HepG2 (cell line): ENCODE measurements around the gene MCAM. TPM values are rescaled to one million over a fixed set of nuclear protein-coding genes. Genes with fewer than 3 reads are reported as not detected.

Experiments
- ATAC-seq: fragments of 200-7000 bp; cut with Tn5 transposase; 3 replicates; pipeline ENCODE4 v1.9.1; 2020; ENCODE audit warnings: mild to moderate bottlenecking, moderate library complexity
- BruUV-seq: library from RNA; stranded (reverse); fragments of 400-500 nt; replicated peaks from 2 replicates; lab custom pipeline; 2021; lab: Mats Ljungman, UMichigan
- CTCF ChIA-PET: fragments of 300-600 bp; formaldehyde crosslinking; extraction: SDS; loops from one replicate; lab custom pipeline; 2021; ENCODE audit warnings: low total read pairs, inconsistent platforms, low intra/inter-chr PET ratio; lab: Yijun Ruan, JAX
- POLR2A ChIA-PET: fragments of 350-600 bp; sonication (Branson Sonifier 250); formaldehyde crosslinking; loops from one replicate; lab custom pipeline; 2020; ENCODE audit warnings: antibody characterized with exemption, inconsistent platforms; lab: Yijun Ruan, JAX
- DNase-seq: peaks from one replicate; pipeline ENCODE4 v3.0.0-alpha.2; 2015; ENCODE audit warnings: low spot score
- FAIRE-seq: peaks from 3 replicates; lab custom pipeline; 2011; peaks lifted over from hg19 to GRCh38; lab: Jason Lieb, UNC
- H2AFZ ChIP-seq: one replicate; pipeline ENCODE4 v1.6.1; 2011; ENCODE audit warnings: low read length, inconsistent platforms
- H3K27ac ChIP-seq: fragments of 300-600 bp; 3 replicates; pipeline ENCODE4 v1.8.0; 2011; ENCODE audit warnings: mixed run types, mild to moderate bottlenecking, mixed read lengths, low read length, inconsistent platforms; ENCODE audit not compliant: insufficient read depth; ENCODE audit errors: extremely low read length
- H3K27me3 ChIP-seq, 2 experiments: fragments of 200-600 bp in 1 of 2; 2 replicates in 1 of 2; 3 replicates in 1 of 2; pipeline versions ENCODE4 v1.6.0 to v1.8.0; 2011; ENCODE audit warnings: low read length in 2 of 2, mild to moderate bottlenecking in 2 of 2, moderate library complexity in 2 of 2, inconsistent platforms in 1 of 2; ENCODE audit not compliant: insufficient read depth in 2 of 2, control insufficient read depth in 1 of 2
- H3K36me3 ChIP-seq, 2 experiments: fragments of 200-600 bp in 1 of 2; replicated peaks in 1 of 2; 2 replicates in 1 of 2; 3 replicates in 1 of 2; pipeline versions ENCODE4 v1.5.1 to v1.8.0; 2011; ENCODE audit warnings: low read length in 2 of 2, inconsistent platforms in 1 of 2; ENCODE audit not compliant: insufficient read depth in 2 of 2, control insufficient read depth in 1 of 2
- H3K4me1 ChIP-seq: 2 replicates; pipeline ENCODE4 v1.5.1; 2012; ENCODE audit warnings: low read length, inconsistent platforms; ENCODE audit not compliant: insufficient read depth
- H3K4me2 ChIP-seq: 2 replicates; pipeline ENCODE4 v1.6.0; 2011; ENCODE audit warnings: low read depth, low read length, inconsistent platforms
- H3K4me3 ChIP-seq, 3 experiments: fragments of 200-600 bp in 1 of 3; sonication (generic), shearing (Covaris generic) in 1 of 3; replicated peaks in 1 of 3; 2 replicates each; pipeline ENCODE4 v1.5.1; 2011 to 2016; ENCODE audit warnings: low read length in 3 of 3, inconsistent platforms in 2 of 3, low read depth in 2 of 3, mild to moderate bottlenecking in 2 of 3, control low read depth in 1 of 3, mixed read lengths in 1 of 3; ENCODE audit not compliant: insufficient read depth in 1 of 3
- H3K79me2 ChIP-seq: one replicate; pipeline ENCODE4 v1.6.1; 2011; ENCODE audit warnings: low read length, inconsistent platforms; ENCODE audit not compliant: insufficient read depth
- H3K9ac ChIP-seq: 2 replicates; pipeline ENCODE4 v1.6.0; 2011; ENCODE audit warnings: mild to moderate bottlenecking, low read depth, low read length, inconsistent platforms; ENCODE audit not compliant: insufficient read depth
- H3K9me3 ChIP-seq: 2 replicates; pipeline ENCODE4 v1.5.1; 2012; ENCODE audit warnings: mild to moderate bottlenecking, low read length
- H4K20me1 ChIP-seq: 2 replicates; pipeline ENCODE4 v1.6.0; 2011; ENCODE audit warnings: inconsistent platforms, mild to moderate bottlenecking, low read length, moderate library complexity; ENCODE audit not compliant: insufficient read depth
- KDM5B ChIP-seq: sonication (generic); formaldehyde crosslinking; IDR thresholded peaks from 2 replicates; pipeline ENCODE4 v1.4.0; 2020; ENCODE audit warnings: missing genetic modification reagents, mild to moderate bottlenecking, borderline replicate concordance
- MLLT10 ChIP-seq: sonication (generic); formaldehyde crosslinking; IDR thresholded peaks from 2 replicates; pipeline ENCODE4 v1.4.0; 2020; ENCODE audit warnings: missing genetic modification reagents
- SNAI1 ChIP-seq: sonication (generic); formaldehyde crosslinking; IDR thresholded peaks from 2 replicates; pipeline ENCODE4 v1.5.0; 2020; ENCODE audit warnings: mild to moderate bottlenecking, missing genetic modification reagents, borderline replicate concordance
- SP140L ChIP-seq: sonication (generic); formaldehyde crosslinking; IDR thresholded peaks from 2 replicates; pipeline ENCODE4 v1.4.0; 2020; ENCODE audit warnings: missing genetic modification reagents, borderline replicate concordance
- YEATS4 ChIP-seq: sonication (generic); formaldehyde crosslinking; IDR thresholded peaks from 2 replicates; pipeline ENCODE4 v1.4.0; 2020; ENCODE audit warnings: missing genetic modification reagents, borderline replicate concordance
- ZNF224 ChIP-seq: sonication (generic); formaldehyde crosslinking; IDR thresholded peaks from 2 replicates; pipeline ENCODE4 v1.5.0; 2020; ENCODE audit warnings: mild to moderate bottlenecking, missing genetic modification reagents
- ZNF251 ChIP-seq: sonication (generic); formaldehyde crosslinking; IDR thresholded peaks from 2 replicates; pipeline ENCODE4 v1.9.0; 2021; ENCODE audit warnings: mild to moderate bottlenecking, missing genetic modification reagents
- WGBS: methylation state at CpG from one replicate; pipeline ENCODE4 v1.1.6; 2017; ENCODE audit warnings: low lambda C conversion rate; 5-methylcytosine and 5-hydroxymethylcytosine counted together
- in situ Hi-C: cut with HindIII; loops from 2 replicates; pipeline ENCODE4 v1.10.0; 2017; ENCODE audit warnings: low pct_unique_long_range_greater_than_20kb; ENCODE audit not compliant: extremely low pct_ligation_motif_present
- intact Hi-C: fragments of 100-400 bp; cut with micrococcal nuclease; formaldehyde crosslinking; loops from one replicate; pipeline ENCODE4 v1.10.0; 2022; ENCODE audit not compliant: unreplicated experiment
- polyA plus RNA-seq, 8 experiments: library from polyadenylated mRNA; depleted of rRNA in 3 of 8; stranded (reverse) in 7 of 8; unstranded in 1 of 8; fragments of >200 nt; fragmentation: Illumina TruSeq in 4 of 8; extraction: Trizol in 4 of 8; gene quantifications; 2 replicates each; pipeline versions ENCODE4 v1.2.1 to v1.2.3, GENCODE V29; 2011 to 2016; ENCODE audit warnings: low read depth in 4 of 8, missing spikeins in 1 of 8, mixed read lengths in 1 of 8; ENCODE audit not compliant: insufficient read depth in 1 of 8
- total RNA-seq, 5 experiments: library from RNA; depleted of rRNA; stranded (reverse); fragments of >200 nt; fragmentation: Illumina TruSeq; extraction: Trizol; gene quantifications; 2 replicates each; pipeline ENCODE4 v1.2.3, GENCODE V29; 2016; ENCODE audit warnings: low read depth in 1 of 5
- TF ChIP-seq, protein P1 (sequence below): sonication (generic); formaldehyde crosslinking; IDR thresholded peaks from 2 replicates; pipeline ENCODE4 v1.4.0; 2020; ENCODE audit warnings: missing genetic modification reagents
- TF ChIP-seq, protein P2 (sequence below): sonication (generic); formaldehyde crosslinking; IDR thresholded peaks from 2 replicates; pipeline ENCODE4 v1.4.0; 2020; ENCODE audit warnings: mild to moderate bottlenecking, missing genetic modification reagents

MCAM gene
- total and polyA plus RNA-seq, 2 of the 13 experiments (the other 11 are each of a cell fraction or from before 2014, with no cell fraction given): 12.1 to 15.2 TPM

DNA sequence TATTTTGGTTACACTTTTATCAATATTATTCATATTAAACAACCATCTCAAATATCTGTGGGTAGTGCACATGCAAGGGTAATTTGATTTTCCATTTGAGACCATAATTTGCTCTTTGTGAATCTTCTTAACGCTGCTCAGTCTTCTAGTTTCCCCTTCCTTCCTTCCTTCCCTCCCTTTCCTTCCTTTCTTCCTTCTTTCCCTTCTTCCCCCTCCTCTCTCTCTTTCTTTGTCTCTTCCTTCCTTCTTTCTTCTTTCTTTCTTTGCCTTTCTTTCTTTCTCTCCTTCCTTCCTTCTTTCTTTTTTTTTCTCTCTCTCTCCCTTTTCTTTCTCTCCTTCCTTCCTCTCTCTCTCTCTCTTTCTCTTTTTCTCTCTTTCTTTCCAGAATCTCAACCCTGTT is 13.3 kb upstream of the MCAM start:
- TF ChIP-seq YEATS4 (CRISPR knock-in tag): no peak
- TF ChIP-seq, protein P1, sequence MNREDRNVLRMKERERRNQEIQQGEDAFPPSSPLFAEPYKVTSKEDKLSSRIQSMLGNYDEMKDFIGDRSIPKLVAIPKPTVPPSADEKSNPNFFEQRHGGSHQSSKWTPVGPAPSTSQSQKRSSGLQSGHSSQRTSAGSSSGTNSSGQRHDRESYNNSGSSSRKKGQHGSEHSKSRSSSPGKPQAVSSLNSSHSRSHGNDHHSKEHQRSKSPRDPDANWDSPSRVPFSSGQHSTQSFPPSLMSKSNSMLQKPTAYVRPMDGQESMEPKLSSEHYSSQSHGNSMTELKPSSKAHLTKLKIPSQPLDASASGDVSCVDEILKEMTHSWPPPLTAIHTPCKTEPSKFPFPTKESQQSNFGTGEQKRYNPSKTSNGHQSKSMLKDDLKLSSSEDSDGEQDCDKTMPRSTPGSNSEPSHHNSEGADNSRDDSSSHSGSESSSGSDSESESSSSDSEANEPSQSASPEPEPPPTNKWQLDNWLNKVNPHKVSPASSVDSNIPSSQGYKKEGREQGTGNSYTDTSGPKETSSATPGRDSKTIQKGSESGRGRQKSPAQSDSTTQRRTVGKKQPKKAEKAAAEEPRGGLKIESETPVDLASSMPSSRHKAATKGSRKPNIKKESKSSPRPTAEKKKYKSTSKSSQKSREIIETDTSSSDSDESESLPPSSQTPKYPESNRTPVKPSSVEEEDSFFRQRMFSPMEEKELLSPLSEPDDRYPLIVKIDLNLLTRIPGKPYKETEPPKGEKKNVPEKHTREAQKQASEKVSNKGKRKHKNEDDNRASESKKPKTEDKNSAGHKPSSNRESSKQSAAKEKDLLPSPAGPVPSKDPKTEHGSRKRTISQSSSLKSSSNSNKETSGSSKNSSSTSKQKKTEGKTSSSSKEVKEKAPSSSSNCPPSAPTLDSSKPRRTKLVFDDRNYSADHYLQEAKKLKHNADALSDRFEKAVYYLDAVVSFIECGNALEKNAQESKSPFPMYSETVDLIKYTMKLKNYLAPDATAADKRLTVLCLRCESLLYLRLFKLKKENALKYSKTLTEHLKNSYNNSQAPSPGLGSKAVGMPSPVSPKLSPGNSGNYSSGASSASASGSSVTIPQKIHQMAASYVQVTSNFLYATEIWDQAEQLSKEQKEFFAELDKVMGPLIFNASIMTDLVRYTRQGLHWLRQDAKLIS (CRISPR knock-in tag): no peak
- ChIA-PET POLR2A (no interaction called here), CTCF (no interaction called here)
- WGBS: 5% methylated on average over 1 of the region's 1 CpG
- H2AFZ ChIP-seq: no peak overlapping the region
- no peaks in the 10 kb centered on the region for H4K20me1 ChIP-seq
- DNase-seq (no peak), ATAC-seq (no peak), FAIRE-seq (no peak)
- H3K79me2 ChIP-seq: peaks cover 7% of the 10 kb centered on the region
- H3K4me1 ChIP-seq: peaks cover 18% of the 10 kb centered on the region
- intact Hi-C loops (loop anchor here (5.0 kb wide), 1 partner anchor 142 kb away; no protein-coding TSS in a partner anchor), in situ Hi-C loops (loop anchor here (10.0 kb wide), 1 partner anchor 145 kb away; no protein-coding TSS in a partner anchor)
- BruUV-seq: no TSS peak
- H3K36me3 ChIP-seq: no peaks in the 10 kb centered on the region
- H3K4me2 ChIP-seq: no peak overlapping the region
- no peak overlapping the region for H3K9ac ChIP-seq
- H3K4me3 ChIP-seq: no peak overlapping the region
- no peaks in the 10 kb centered on the region for H3K9me3 ChIP-seq
- H3K27me3 ChIP-seq: no peaks in the 10 kb centered on the region; a peak in 1 of 5 replicates
- no peak overlapping the region for H3K27ac ChIP-seq

DNA sequence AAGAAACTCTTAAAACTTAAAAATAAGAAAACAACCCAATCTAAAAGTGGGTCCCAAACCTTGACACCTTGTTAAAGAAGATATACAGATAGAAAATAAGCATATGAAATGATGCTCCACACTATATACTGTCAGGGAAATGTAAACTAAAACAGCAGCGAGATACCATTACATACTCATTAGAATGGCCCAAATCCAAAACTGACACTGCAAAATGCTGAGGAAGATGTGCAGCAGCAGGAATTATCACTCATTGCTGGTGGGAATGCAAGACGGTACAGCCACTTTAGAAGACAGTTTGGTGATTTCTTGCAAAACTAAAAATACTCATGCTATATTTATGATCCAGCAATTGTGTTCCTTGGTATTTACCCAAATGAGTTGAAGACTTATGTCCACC is 12.4 kb upstream of the MCAM start:
- no peak overlapping the region for H2AFZ ChIP-seq
- 8% methylated on average over 2 of the region's 2 CpGs for WGBS
- in situ Hi-C loops (no loop called here), intact Hi-C loops (loop anchor here (10.0 kb wide), 1 partner anchor 125 kb away; the partner anchor contains the start of gene CBL)
- no peak overlapping the region for H3K4me3 ChIP-seq
- no peak for ATAC-seq
- POLR2A ChIA-PET: interaction anchor here (0.7 kb wide), 1 partner anchor 1392 kb away, joined by 3 read pairs; no protein-coding TSS in a partner anchor
- no TSS peak for BruUV-seq
- no peaks in the 10 kb centered on the region for H3K9me3 ChIP-seq
- no peak overlapping the region for H3K4me2 ChIP-seq
- H3K4me1 ChIP-seq: peaks cover 16% of the 10 kb centered on the region; the same call in 1 of the 2 replicates
- no peak overlapping the region for H3K27ac ChIP-seq
- TF ChIP-seq SNAI1 (CRISPR knock-in tag) (no peak), MLLT10 (no peak), ZNF251 (no peak), SP140L (CRISPR knock-in tag) (no peak), ZNF224 (CRISPR knock-in tag) (no peak), KDM5B (CRISPR knock-in tag) (no peak)
- TF ChIP-seq, protein P2, sequence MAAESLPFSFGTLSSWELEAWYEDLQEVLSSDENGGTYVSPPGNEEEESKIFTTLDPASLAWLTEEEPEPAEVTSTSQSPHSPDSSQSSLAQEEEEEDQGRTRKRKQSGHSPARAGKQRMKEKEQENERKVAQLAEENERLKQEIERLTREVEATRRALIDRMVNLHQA (CRISPR knock-in tag): no peak
- TF ChIP-seq, all 625 proteins: peak for 0
- FAIRE-seq: no peak
- H4K20me1 ChIP-seq: no peaks in the 10 kb centered on the region
- no peak overlapping the region for H3K9ac ChIP-seq
- H3K36me3 ChIP-seq: no peaks in the 10 kb centered on the region
- CTCF ChIA-PET: no interaction called here
- DNase-seq: no peak
- H3K27me3 ChIP-seq: no peaks in the 10 kb centered on the region; a peak in 1 of 5 replicates
- H3K79me2 ChIP-seq: no peaks in the 10 kb centered on the region
